Measurements from ENCODE around the gene KIF13A.
A peak's percentile ranks its signal among the peaks of the same experiment; 100 is the strongest.
"Not testable (repeated sequence)": the region's sequence is repeated elsewhere in the genome, so short reads cannot be mapped to it uniquely, and the experiment has no call there.

KIF13A gene

DNA sequence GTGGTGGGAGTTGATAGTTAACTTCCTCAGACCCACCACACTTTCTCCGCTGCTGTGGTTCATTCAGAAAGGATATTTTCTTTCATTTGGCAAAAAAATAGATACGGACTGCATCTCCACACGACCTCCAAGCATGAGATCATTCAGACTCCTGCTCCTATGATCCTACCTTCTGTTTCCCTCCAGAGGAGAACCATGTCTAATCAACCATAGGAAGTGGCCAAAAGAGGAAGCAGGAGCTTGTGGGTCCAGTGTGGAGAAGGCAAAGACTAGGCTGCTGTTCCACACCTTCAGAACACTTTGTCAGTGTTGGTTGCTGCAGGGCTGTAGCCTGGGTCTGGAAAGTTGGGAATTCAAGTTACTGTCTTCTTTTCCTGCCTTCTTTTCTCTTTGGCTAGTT lies 10.6 kb upstream of the KIF13A start:
- no peak for DNase-seq

DNA sequence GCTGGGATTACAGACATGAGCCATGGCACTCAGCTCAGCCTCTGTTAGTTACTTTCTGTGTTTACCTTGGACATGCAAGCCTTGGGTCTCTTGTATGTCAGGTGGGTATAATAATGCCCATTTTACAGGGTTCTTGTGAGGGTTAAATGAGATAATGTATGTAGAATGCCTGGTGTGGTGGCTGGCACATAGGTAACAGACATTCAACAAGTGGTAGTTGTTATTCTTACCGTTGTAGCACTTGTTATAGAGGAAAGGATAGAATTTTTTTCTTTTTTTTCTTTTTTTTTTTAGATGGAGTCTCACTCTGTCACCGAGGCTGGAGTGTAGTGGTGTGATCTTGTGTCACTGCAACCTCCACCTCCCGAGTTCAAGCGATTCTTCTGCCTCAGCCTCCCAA lies 8.0 kb upstream of the KIF13A start:
- DNase-seq, result no peak

DNA sequence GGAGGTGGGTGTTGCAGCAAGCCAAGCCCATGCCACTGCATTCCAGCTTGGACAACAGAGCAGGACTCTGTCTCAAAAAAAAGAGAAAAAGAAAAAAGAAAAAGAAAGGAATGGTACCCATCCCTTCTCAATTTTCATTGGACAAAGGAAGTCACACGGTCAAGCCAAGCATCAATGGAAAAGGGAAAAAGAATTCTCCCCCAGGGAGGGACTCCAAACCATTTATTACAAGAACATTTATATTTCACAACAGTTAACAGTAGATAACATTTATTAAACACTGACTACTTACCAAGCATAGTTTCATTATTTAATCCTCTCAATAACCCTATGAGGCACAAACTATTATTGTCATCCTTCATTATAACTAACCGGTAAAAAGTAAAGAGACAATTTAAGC lies 6.6 kb upstream of the KIF13A start:
- no peak for DNase-seq

DNA sequence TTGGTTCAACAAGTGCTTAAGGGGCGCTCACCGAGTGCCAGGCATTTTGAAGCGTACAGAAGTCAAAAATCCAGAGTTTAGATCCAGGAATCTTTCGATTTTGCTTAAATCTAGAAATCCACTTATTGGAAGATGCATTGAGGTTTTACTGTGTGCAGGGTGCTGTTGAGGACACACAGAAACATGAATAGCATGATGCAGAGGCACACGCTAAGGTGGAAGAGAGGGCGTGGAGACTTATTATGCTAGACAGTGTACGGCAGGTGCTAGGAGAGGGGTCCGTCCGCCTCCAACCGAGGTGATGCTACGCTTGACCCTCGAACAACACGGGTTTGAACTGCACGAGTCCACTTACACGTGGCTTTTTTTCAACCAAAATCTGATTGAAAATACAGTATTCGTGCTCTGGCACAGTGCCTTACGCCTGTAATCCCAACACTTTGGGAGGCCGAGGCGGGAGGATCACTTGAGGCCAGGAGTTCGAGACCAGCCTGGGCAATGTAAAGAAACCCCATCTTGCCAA lies 1.0 kb upstream of the KIF13A start:
- DNase-seq, result no peak

DNA sequence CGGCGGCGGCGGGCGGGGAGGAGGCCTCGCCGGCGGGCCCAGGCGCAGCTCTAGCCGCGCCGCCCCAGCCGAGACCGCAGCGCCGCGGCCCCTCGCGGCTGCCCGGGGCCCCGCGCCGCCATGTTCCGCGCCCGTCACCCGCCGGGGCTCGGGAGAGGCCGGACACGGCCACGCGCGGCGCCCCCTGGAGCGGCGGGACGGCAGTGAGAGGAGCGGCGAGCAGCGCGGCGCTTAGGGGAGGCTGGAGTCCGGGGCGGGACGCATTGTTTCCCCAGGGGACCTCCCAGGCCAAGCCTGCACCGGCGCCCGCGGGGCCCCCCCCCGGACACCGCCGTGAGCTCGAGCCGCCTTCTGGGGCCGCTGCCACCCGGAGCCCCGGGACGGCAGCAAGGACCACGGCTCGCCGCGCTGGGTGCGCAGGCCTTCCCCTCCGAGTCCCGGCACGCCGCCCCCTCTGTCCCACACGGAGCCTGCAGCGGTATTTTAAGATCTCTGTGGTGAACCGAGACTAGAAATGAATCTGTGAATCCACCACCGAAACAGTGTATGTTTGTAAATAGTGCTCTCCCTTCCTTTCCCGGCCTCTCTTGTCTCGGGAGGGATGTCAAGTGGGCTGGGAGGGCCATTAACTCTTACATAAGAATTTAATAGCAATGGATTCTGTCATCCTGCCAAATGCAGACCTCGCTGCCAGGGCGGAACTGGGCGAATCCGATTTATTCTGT lies 424 bp upstream of the KIF13A start:
- peak; percentile 79 for DNase-seq

DNA sequence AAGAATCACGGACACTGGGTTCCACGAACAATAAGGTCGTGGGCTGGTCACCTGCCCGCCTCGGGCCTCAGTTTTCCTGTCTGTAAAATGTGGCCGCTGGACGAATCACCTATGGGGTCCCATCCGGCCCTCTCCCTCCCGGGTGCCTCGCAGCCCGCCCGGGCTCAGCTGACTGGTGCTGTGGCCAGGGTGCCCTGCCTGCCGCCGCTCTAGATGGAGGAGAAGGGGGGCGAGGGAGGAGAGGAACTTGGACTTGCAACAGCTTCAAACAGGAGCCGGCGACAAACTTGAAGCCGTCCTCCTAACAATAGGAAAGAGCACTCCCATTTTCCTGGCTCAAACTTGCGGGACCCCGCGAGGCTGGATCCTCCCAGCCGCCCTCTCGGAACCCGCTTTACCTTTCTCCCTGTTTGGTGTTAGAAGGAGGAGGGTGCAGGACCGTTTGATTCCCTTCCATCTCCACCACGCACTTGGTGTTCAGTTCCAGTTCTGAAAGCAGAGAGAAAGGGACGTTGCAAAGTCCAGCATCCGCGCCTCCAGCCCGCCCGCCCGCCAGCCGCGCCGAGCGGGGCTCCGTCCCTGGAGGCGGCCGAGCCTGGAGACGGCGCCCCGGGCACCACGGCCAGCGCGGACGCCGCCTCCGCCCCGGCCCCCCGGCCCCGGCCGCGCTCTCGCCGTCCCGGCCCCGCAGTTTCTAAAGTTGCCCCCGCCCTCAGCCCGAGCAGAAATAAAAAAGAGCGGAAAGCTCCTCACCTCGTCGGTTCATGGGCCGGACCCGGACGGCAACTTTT lies 584 bp downstream of the KIF13A start:
- DNase-seq, result peak; percentile 70

DNA sequence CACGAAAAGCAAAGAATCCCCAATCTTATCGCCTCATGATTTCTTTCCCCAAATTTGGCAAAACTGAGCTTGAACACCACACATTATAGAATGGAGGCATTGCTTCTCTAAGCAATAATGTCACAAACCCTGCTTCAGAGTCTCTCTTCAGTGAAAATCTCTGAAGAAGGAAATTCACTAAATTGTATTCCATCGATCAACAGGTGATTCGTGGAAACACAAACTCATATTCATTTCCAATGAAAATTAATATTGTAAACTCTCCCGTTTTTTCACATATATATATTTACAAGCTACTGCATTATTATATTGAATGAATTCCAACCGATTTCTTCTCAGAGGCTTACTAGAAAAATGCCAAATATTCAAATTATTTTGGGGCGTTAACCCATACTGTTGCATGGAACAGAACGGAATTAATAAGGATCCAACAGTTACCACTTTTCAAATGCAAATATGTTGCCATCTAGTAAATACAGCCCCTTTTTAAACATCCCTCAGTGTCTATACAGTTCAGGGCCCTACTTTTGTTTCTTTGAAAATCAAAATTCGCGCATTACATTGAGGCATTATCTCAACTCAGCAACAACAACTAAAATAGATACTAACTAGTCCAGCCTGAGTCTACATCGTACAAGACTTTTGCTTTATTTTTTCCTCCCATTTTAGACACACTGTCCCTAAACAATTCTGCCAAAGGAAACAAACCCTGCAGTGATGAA lies 1.3 kb downstream of the KIF13A start:
- DNase-seq, result no peak

DNA sequence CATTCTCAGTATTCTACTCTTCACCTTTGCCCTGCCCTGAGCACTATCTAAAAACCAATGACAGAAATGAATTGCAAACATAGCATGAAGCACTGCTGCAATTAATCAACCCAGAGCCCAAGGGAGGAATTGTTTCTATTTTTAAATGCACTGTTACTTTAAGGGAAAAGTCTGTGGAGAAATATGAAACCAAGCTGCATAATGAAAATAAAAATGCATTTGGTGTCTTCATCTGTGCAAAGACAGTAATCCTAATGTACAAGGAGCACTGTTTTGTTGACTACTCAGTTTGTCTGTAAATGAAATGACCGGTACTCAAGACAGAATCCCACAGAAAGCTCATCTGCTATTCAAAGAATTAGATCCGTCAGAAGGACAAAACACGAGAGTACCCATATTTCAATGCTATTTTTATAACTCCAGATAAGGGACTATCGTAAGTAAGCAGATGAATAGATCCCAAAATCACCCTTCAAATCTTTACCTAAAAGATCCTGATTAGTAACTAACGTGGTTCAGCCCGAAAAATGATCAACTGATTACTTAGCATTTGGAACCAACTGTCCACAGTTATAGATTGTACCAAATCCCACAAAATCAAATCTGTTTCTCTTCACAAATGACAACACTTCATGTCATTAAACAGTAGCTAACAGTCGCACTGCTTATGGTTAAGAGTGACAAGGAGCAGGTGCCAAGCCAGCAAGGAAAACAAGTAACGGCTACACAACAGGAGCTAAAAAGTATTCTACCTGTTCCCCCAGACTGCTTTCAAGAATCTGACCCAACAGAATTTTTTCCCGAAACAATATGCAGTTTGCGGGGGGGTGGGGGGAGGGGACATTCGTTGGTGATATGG lies 2.4 kb downstream of the KIF13A start:
- no peak for DNase-seq

DNA sequence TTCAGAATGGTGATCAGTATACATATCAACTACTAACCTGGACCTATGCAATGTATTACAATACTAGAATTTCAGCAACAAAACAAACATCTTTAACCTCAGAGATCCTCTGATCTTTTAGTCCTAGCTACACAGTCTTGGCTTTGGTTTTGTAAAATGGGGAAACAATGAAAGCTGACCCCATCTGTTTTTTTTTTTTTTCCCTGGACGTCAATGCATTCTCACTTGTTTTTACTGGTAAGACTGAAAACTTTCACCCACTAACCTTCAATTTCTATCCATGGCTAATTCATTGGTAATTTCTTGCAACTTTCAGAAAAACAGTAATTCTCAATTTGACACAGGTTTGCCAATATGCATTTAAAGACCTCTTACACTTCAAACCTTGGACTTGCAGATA lies 3.0 kb downstream of the KIF13A start:
- no peak for DNase-seq

DNA sequence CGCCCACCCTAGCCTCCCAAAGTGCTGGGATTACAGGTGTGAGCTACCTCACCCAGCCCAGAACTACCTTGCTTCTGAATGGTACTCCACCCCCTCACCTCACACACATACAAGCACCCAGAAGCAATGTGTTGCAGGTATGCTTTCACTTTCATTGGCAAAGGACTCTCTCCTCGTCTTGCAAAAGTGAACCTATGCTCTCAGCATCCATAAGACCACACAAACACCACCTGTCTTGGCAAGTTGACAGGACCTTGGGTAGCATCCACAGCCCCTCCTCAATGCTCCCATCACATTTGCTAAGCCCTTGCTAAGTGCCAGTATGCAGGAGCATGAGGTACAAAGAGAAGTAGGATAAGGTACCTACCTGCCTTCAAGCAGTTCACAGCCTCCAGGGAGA lies 3.7 kb downstream of the KIF13A start:
- DNase-seq, result no peak

DNA sequence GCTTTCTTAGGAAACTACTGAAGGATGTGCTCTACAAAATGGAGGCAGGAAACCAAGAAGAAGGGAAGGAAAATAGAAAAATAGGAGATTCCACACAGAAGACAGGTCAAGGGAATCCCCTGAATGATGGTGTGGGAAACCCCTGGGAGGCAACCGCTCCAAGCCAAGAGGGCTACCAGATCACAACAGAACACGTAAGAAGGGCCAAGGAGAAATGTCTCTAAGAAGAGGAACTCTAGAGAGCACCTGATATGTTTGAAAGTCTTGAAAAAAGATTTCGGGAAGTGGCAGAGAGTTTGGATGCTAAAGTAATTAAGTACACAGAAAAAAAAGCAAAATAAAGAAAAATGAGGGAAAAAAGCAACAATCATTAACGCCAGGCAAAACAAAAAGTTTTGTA lies 7.1 kb downstream of the KIF13A start:
- no peak for DNase-seq

DNA sequence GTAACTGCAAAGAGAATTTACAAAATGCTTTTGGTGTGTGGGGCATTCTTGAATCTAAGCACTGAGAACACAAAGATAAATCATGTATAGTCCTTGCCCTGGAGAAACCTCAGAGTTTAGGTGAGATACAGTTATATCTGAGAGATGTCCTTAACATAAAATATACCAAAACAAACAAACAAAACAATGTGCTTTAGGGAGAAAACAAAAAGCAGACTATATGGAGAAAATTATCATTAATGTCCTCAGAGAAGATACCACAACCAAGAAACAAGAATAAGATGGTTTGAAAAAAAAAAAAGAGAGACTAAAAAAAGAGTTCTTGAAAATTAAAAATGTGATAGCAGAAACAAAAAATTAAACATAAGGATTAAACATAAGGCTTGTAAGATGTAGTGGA lies 8.0 kb downstream of the KIF13A start:
- DNase-seq, result no peak

DNA sequence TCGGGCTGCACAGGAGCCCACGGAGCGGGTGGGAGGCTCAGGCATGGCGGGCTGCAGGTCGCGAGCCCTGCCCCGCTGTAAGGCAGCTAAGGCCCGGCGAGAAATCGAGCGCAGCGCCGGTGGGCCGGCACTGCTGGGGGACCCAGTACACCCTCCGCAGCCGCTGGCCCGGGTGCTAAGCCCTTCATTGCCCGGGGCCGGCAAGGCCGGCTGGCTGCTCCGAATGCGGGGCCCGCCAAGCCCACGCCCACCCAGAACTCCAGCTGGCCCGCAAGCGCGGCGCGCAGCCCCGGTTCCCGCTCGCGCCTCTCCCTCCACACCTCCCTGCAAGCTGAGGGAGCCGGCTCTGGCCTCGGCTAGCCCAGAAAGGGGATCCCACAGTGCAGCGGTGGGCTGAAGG lies 11.2 kb downstream of the KIF13A start:
- DNase-seq, result not testable (repeated sequence)

DNA sequence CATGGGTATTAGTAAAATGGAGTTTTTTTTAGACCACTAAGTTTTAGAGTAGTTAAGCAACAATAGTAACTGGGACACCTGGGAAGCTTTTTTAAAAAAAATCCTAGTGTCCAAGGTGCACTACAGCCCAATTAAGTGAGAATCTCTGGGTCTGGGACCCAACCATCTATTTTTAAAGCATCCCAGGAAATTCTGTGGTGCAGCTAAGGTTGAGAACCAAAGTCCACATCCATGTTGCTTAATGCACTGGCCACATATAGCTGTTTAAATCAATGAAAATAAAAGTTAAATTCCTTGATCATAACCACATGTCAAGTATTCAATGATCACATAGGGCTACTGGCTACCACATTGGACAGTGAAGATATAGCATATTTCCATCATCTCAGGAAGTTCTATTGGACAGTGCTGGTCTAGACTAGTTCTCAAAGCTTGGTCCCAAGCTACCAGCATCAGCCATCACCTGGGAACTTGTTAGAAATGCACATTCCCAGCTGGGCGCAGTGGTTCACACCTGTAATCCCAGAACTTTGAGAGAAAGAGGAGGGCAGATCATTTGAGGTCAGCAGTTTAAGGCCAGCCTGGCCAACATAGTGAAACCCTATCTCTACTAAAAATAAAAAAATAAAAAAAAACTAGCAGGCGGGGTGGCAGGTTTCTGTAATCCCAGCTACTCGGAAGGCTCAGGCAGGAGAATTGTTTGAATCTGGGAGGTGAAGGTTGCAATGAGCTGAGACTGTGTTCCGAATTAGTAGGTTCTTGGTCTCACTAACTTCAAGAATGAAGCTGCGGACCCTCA lies 12.7 kb downstream of the KIF13A start:
- DNase-seq, result no peak

DNA sequence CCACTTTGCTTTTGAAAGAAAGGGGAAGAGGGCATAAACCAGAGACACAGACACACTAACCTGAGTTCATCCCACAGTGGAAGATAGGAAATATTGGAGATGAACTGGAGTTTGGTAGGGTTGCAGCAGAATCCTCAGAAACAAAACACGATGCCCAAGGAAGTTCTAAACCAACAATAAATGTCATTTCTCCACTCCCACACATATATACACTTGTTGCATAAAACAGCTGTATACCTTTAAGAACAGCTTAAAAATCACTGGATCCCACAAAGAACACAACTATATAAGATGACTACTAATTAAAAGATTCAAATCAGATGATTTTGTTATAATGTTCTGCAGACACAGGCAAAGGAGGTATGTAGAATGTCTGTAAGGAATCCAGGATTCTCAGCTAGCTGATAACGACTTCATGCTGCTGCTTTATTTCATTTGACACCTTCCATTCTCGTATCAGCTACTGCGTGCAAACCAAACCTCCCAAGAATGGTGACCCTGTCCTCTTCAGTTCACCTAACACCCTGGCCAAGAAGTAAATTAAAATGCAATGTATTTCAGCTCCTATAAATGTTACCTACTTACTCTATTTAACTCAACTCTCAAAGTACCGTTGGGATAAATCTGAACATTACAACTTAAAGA lies 14.3 kb downstream of the KIF13A start:
- no peak for DNase-seq

DNA sequence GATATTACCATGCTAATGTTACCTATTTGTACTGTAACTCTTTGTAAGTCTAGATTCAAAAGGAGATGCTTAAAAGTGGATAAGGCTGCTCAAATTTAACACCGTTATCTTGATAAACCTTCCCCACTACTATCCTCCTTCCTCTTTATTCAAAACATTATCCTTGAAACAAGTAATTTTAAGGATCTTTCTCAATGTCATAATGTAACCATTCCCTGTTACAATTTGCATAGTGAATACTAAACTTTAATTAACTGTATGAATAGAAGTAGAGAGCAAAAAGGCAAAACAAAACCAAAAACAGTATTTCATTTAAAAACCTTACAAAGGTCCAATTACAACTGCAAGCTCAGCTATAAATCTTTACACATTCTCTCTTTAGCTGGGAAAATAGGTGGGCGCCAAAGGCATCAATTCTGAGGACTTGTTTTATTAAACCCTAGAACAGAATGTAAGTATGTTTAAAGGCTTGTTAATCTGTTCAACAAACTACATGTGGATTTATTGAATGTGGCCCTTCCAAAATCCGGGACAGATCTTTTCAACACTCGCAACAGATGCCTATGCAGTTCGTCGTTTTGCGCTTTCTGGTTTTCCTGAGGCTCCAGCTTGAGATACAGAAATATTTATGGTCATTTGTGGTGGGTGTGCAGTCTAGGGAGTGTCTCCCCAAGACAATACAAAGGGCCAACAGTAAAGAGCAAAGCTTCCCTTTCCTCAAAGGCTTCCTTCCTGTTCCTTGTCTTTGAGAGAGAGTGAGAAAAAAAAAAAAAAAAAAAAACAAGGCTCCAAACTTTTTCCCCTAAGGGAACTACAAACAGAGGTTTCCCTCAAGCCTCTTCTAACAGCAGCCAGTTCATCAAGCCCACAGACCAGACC lies 15.1 kb downstream of the KIF13A start:
- no peak for DNase-seq

DNA sequence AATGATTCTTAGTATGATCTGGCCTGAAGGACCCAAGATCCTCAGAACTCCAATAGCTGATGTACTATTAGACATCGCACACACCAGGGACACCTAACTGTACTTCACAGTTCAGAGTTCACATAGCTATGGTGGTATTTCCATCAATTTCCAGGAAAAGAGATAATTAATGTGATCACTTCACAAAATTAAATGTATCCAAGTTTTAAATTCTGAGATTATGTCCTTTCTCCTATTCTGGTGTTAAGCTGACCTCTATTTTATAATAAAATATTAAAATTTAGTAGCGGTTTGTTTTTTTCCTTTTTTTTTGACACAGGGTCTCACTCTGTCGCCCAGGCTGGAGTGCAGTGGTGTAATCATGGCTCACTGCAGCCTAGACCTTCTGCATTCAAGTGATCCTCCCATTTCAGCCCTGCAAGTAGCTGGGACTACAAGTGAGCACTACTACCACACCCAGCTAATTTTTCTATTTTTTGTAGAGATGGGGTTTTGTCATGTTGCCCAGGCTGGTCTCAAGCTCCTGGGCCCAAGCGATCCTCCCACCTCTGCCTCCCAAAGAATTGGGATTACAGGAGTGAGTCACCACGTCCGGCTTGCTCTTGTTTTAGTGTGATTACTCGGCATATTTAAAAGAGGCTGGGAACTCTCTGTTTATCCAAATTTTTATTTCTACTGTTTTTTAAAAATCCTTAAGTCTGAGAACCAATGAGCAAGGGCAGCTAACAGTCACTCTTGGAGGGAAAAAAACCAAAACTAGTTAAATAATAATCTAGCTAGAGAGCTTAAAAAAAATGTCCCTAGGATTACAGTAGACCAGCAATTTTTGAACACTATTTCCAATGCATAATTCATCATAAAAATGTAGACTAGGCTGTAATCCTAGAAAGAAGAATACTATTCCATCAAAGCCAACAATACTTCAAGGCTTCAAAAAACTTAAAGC lies 16.0 kb downstream of the KIF13A start:
- no peak for DNase-seq

DNA sequence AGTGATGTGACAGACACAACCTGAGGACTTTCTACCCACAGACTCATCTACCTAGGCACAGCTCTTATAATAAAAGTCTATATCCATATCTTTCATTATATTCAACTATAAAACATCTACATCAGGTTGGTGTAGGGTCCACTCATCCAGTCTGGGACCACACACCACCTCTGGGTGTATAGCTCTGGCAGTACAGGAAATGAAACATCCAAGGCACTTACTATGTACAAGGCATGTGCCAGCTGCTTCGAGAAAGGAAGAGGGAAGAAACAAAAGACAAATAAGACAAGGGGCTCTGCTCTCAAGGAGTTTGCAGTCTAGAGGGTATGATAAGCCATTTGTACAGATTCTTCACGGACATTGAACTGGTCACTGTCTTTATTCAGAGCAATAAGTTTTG lies 18.6 kb downstream of the KIF13A start:
- DNase-seq, result no peak

Data from right hindlimb (tissue), 1 donor.